ENCODE results near the gene RASL10A. TPM values are rescaled to one million over a fixed set of nuclear protein-coding genes. Genes with fewer than 3 reads are reported as not detected.

Gene RASL10A
- total and polyA plus RNA-seq, 9 of the 15 experiments (the other 6 are each of a cell fraction or from before 2014, with no cell fraction given): 0.17 to 1.2 (median 0.45) TPM; not detected in 3

DNA sequence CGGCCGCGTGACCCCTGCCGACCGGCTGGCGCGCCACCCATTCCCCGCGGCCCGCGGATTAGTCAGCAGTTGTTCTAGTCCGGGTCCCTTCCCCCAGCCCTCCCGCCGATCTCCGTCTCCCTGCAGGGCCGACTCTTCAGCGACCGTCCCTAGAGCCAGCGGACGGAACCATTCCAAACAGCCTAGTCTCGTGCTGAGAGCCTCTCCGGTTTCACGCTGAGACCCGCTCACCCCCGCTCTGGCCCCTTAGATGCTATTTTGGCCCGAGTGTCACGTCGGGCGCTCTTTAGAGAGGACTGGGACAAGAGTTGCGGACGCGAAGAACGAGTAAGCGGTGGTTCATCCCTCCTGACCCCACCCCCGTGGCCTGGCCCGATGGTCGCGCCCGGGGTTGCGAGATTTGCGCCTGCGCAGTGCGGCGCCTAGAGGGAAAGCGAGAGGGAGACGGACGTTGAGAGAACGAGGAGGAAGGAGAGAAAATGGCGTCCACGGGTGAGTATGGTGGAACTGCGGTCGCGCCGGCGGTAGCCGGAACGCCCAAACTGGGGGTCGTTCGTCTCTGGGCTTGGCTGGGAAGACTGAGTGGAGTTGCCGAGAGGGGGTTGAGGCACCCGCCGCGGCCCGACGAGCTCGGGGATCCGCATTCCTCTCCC, 47.5 kb downstream of the RASL10A start, which contains the start of the genes EWSR1 and RHBDD3 (continued):
- TF ChIP-seq, protein P1, sequence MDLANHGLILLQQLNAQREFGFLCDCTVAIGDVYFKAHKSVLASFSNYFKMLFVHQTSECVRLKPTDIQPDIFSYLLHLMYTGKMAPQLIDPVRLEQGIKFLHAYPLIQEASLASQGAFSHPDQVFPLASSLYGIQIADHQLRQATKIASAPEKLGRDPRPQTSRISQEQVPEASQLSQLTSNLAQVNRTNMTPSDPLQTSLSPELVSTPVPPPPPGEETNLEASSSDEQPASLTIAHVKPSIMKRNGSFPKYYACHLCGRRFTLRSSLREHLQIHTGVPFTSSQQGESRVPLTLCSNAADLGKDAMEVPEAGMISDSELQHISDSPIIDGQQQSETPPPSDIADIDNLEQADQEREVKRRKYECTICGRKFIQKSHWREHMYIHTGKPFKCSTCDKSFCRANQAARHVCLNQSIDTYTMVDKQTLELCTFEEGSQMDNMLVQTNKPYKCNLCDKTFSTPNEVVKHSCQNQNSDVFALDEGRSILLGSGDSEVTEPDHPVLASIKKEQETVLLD (IDR thresholded peaks at IDR 0.05): peak; percentile 93
- peak; percentile 78 for TF ChIP-seq FOSL1 (tag; conservative IDR thresholded peaks at IDR 0.05)
- peak; percentile 65; the same call in 1 of the 2 replicates for TF ChIP-seq MAFG (tag; conservative IDR thresholded peaks at IDR 0.05)
- TF ChIP-seq NR2C1 (IDR thresholded peaks at IDR 0.05): peak; percentile 91
- peak; percentile 85 for TF ChIP-seq NR2C1 (tag; IDR thresholded peaks at IDR 0.05)
- peak; percentile 47; the same call in 1 of the 2 replicates for TF ChIP-seq PML (IDR thresholded peaks at IDR 0.05; ENCODE audit: low read length)
- TF ChIP-seq IFI16 (CRISPR knock-in tag; IDR thresholded peaks at IDR 0.05): no peak
- TF ChIP-seq, protein P2, sequence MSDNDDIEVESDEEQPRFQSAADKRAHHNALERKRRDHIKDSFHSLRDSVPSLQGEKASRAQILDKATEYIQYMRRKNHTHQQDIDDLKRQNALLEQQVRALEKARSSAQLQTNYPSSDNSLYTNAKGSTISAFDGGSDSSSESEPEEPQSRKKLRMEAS (CRISPR knock-in tag; IDR thresholded peaks at IDR 0.05): peak; percentile 29
- TF ChIP-seq, protein P3, sequence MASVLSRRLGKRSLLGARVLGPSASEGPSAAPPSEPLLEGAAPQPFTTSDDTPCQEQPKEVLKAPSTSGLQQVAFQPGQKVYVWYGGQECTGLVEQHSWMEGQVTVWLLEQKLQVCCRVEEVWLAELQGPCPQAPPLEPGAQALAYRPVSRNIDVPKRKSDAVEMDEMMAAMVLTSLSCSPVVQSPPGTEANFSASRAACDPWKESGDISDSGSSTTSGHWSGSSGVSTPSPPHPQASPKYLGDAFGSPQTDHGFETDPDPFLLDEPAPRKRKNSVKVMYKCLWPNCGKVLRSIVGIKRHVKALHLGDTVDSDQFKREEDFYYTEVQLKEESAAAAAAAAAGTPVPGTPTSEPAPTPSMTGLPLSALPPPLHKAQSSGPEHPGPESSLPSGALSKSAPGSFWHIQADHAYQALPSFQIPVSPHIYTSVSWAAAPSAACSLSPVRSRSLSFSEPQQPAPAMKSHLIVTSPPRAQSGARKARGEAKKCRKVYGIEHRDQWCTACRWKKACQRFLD (CRISPR knock-in tag; IDR thresholded peaks at IDR 0.05): peak; percentile 54
- peak; percentile 55; the same call in 1 of the 2 replicates for TF ChIP-seq GABPB1 (CRISPR knock-in tag; IDR thresholded peaks at IDR 0.05)
- TF ChIP-seq, protein P4, sequence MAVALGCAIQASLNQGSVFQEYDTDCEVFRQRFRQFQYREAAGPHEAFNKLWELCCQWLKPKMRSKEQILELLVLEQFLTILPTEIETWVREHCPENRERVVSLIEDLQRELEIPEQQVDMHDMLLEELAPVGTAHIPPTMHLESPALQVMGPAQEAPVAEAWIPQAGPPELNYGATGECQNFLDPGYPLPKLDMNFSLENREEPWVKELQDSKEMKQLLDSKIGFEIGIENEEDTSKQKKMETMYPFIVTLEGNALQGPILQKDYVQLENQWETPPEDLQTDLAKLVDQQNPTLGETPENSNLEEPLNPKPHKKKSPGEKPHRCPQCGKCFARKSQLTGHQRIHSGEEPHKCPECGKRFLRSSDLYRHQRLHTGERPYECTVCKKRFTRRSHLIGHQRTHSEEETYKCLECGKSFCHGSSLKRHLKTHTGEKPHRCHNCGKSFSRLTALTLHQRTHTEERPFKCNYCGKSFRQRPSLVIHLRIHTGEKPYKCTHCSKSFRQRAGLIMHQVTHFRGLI (CRISPR knock-in tag; IDR thresholded peaks at IDR 0.05): no peak
- no peak for TF ChIP-seq ETS2 (tag; IDR thresholded peaks at IDR 0.05; ENCODE audit: borderline replicate concordance, poor library complexity, severe bottlenecking)
- peak; percentile 71; the same call in 1 of the 2 replicates for TF ChIP-seq SAFB (IDR thresholded peaks at IDR 0.05; ENCODE audit: borderline replicate concordance, low read depth, low read length)
- peak; percentile 11; the same call in 1 of the 2 replicates for TF ChIP-seq ZNF766 (CRISPR knock-in tag; conservative IDR thresholded peaks at IDR 0.05)
- TF ChIP-seq TCF7L2 (IDR thresholded peaks at IDR 0.05; ENCODE audit: low read depth, low read length): peak; percentile 93
- no peak for TF ChIP-seq ZBTB8A (IDR thresholded peaks at IDR 0.05; ENCODE audit: partially characterized antibody)
- TF ChIP-seq KDM1A (IDR thresholded peaks at IDR 0.05): peak in 1 of 2 experiments; percentile 16; a peak in 1 of 4 replicates
- TF ChIP-seq, protein P5, sequence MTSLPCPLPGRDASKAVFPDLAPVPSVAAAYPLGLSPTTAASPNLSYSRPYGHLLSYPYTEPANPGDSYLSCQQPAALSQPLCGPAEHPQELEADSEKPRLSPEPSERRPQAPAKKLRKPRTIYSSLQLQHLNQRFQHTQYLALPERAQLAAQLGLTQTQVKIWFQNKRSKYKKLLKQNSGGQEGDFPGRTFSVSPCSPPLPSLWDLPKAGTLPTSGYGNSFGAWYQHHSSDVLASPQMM (CRISPR knock-in tag; IDR thresholded peaks at IDR 0.05): no peak
- no peak for TF ChIP-seq STAT5A (IDR thresholded peaks at IDR 0.05; ENCODE audit: borderline replicate concordance, low read length)
- TF ChIP-seq, protein P6, sequence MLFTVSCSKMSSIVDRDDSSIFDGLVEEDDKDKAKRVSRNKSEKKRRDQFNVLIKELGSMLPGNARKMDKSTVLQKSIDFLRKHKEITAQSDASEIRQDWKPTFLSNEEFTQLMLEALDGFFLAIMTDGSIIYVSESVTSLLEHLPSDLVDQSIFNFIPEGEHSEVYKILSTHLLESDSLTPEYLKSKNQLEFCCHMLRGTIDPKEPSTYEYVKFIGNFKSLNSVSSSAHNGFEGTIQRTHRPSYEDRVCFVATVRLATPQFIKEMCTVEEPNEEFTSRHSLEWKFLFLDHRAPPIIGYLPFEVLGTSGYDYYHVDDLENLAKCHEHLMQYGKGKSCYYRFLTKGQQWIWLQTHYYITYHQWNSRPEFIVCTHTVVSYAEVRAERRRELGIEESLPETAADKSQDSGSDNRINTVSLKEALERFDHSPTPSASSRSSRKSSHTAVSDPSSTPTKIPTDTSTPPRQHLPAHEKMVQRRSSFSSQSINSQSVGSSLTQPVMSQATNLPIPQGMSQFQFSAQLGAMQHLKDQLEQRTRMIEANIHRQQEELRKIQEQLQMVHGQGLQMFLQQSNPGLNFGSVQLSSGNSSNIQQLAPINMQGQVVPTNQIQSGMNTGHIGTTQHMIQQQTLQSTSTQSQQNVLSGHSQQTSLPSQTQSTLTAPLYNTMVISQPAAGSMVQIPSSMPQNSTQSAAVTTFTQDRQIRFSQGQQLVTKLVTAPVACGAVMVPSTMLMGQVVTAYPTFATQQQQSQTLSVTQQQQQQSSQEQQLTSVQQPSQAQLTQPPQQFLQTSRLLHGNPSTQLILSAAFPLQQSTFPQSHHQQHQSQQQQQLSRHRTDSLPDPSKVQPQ (CRISPR knock-in tag; IDR thresholded peaks at IDR 0.05; ENCODE audit: borderline replicate concordance): 0 out of 2 replicates have a peak, but pooled peaks have one; percentile 36
- peak; percentile 98 for TF ChIP-seq NFRKB (IDR thresholded peaks at IDR 0.05; ENCODE audit: low read depth)

All from K562 (cell line).